Measurements from ENCODE around the gene ATRN.

DNA sequence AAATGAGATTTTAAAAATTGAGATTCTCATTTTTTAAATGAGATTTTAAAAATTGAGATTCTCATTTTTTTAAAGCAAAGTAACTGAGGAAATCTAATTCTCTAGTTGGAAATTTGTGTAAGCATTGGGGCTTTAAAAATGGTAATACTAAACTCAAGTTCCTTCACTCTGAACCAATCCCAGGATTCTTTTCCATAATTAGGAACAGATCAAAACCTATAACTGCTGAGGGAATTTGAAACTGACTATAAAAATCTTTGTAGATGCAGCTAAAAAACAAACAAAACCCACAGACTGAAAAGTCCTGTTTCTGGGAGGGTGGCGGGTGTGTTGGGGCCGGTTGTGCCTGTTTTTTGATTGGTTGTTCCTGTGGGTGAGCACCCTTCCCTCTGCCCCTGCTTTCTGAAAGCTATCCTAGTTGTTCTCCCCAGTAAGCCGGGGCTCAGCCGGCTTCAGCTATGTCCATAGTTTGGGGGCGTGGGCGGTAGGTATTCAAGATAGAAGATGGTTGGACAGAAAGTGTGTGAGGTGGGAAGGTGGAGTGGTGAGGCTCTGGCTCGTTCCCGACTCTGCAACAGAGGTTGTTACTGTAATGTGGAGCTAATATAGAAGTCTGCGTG lies 143.1 kb downstream of the ATRN start:
- TF ChIP-seq, protein P1, sequence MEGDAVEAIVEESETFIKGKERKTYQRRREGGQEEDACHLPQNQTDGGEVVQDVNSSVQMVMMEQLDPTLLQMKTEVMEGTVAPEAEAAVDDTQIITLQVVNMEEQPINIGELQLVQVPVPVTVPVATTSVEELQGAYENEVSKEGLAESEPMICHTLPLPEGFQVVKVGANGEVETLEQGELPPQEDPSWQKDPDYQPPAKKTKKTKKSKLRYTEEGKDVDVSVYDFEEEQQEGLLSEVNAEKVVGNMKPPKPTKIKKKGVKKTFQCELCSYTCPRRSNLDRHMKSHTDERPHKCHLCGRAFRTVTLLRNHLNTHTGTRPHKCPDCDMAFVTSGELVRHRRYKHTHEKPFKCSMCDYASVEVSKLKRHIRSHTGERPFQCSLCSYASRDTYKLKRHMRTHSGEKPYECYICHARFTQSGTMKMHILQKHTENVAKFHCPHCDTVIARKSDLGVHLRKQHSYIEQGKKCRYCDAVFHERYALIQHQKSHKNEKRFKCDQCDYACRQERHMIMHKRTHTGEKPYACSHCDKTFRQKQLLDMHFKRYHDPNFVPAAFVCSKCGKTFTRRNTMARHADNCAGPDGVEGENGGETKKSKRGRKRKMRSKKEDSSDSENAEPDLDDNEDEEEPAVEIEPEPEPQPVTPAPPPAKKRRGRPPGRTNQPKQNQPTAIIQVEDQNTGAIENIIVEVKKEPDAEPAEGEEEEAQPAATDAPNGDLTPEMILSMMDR (conservative IDR thresholded peaks at IDR 0.05; ENCODE audit: low read length): no peak
- no peak for TF ChIP-seq EZH2phosphoT487 (IDR thresholded peaks at IDR 0.05; ENCODE audit: borderline replicate concordance, low read depth, low read length)

Measured in OCI-LY7 (cell line).